Brain microvascular endothelial cell (primary cell): Measurements from ENCODE around the gene ANP32A.

Experiments
- DNase-seq: peaks from one replicate; pipeline ENCODE4 v3.0.0-alpha.2; 2020
- H3K27ac ChIP-seq: fragments of 250-450 bp; sonication (Bioruptor Pico); 2 replicates; pipeline ENCODE4 v1.5.1; 2020; ENCODE audit warnings: mild to moderate bottlenecking, moderate library complexity
- H3K27me3 ChIP-seq: fragments of 250-450 bp; sonication (Bioruptor Pico); replicated peaks from 2 replicates; pipeline ENCODE4 v1.5.1; 2020; ENCODE audit warnings: mild to moderate bottlenecking
- H3K36me3 ChIP-seq: fragments of 250-450 bp; sonication (Bioruptor Pico); replicated peaks from 2 replicates; pipeline ENCODE4 v1.5.1; 2020; ENCODE audit warnings: mild to moderate bottlenecking
- H3K4me3 ChIP-seq: 2 replicates; pipeline ENCODE4 v1.5.1; 2011; ENCODE audit warnings: low read depth, mild to moderate bottlenecking, control low read depth, low read length, moderate library complexity
- in situ Hi-C: cut with HindIII; loops from 2 replicates; pipeline ENCODE4 v1.10.0; 2017; ENCODE audit warnings: low sequenced_read_pairs, low pct_ligation_motif_present
- TF ChIP-seq, protein P1 (sequence below): IDR thresholded peaks from 2 replicates; pipeline ENCODE4 v1.5.1; 2011; ENCODE audit warnings: low read depth, mild to moderate bottlenecking, moderate library complexity, low read length, control low read depth, inconsistent platforms; ENCODE audit errors: missing control alignments

ANP32A gene

DNA sequence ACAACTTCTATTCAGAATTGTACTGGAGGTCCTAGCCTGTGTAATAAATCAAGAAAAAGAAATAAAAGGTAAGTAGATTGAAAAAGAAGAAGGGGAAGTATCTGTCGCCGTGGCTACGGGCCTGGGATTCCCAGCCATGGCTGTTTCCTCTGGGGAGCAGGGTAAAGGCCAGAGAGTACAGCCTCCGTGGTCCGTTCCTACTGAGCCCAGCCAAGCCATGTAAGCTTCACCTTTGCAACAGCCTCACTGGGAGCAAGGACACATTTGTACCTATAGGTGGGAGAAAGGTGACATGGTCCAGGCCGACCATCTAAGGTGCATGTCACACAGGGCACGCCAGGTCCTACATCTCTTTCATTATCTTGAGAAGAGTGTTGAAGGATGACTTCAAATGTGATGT lies 71.3 kb downstream of the ANP32A start:
- in situ Hi-C loops = no loop called here
- H3K4me3 ChIP-seq = no peak overlapping the region
- no peak overlapping the region for H3K27ac ChIP-seq
- DNase-seq = no peak
- TF ChIP-seq, protein P1, sequence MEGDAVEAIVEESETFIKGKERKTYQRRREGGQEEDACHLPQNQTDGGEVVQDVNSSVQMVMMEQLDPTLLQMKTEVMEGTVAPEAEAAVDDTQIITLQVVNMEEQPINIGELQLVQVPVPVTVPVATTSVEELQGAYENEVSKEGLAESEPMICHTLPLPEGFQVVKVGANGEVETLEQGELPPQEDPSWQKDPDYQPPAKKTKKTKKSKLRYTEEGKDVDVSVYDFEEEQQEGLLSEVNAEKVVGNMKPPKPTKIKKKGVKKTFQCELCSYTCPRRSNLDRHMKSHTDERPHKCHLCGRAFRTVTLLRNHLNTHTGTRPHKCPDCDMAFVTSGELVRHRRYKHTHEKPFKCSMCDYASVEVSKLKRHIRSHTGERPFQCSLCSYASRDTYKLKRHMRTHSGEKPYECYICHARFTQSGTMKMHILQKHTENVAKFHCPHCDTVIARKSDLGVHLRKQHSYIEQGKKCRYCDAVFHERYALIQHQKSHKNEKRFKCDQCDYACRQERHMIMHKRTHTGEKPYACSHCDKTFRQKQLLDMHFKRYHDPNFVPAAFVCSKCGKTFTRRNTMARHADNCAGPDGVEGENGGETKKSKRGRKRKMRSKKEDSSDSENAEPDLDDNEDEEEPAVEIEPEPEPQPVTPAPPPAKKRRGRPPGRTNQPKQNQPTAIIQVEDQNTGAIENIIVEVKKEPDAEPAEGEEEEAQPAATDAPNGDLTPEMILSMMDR = no peak
- H3K27me3 ChIP-seq = no peaks in the 10 kb centered on the region
- no peaks in the 10 kb centered on the region for H3K36me3 ChIP-seq

DNA sequence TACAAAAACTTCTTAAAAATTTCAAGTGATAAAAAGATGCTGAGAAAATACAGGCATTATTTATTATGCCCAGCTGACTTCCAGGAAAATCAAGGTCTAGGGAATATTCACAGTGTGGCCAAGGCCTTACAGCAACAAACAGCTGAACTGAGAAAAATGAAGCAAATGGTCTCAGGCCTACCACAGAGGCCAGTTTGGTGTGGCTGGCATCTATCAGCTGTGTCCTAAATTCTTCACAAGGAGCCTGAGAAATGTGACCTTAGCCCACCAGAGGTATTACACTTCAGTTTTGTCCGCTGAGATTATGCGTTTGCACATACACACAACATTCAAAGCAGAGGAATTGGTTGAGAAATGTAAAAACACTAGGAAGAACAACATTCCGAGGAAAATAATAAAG lies 77.4 kb downstream of the ANP32A start:
- no peak for DNase-seq
- no peaks in the 10 kb centered on the region for H3K36me3 ChIP-seq
- no peak overlapping the region for H3K4me3 ChIP-seq
- H3K27me3 ChIP-seq = no peaks in the 10 kb centered on the region
- H3K27ac ChIP-seq = no peak overlapping the region
- TF ChIP-seq, protein P1 = no peak
- in situ Hi-C loops = no loop called here

DNA sequence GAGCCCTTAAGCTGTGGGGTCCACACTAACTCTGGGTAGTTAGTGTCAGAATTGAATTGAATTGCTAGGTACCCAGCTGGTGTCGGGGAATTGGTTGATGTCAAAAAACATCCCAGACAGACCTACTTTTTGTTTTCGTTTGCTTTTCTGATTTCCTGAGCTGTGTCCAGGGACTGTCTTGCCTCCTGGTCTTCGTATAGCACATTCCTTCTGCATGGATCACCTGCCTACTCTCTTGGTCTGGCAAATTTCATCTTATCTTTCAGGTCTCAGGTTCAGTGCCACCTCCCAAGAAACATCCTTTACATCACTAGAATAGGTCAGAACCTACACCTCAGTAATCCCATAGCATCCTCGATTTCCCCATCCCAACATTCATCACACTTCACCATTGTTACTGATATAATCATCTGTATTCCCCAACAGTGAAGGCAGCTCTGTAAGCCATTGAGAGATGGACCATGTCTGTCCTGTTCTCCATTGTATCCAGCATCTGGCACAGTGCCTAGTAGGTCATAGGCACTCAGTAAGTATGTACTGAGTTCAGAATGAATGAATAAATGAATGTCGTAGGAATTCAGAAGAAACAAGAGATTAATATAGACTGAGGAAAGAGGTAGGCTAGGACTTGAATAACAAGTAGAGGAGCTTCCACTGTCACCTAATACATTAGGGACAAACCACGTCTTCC lies 81.2 kb downstream of the ANP32A start:
- no peaks in the 10 kb centered on the region for H3K27me3 ChIP-seq
- no peak overlapping the region for H3K27ac ChIP-seq
- H3K4me3 ChIP-seq = no peak overlapping the region
- DNase-seq = no peak
- in situ Hi-C loops = no loop called here
- H3K36me3 ChIP-seq = no peaks in the 10 kb centered on the region
- TF ChIP-seq, protein P1 = no peak

DNA sequence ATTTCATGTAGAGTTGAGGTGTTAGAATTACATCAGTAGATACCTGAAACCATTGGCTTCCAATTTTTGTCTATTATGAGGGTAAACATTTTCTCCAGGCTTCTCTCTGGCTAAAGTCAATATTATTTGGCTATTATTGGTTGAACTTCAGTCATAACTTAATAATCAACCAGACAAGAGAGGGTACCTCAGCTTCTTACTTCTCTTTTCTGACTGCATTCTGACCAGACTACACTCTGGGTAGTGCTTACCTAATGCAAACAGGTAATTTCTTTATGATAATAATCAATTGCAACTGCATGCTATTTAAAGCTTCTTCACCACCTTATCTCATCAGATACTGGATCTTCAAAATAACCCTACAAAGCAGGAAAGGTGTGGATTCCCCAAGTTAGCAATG lies 85.1 kb downstream of the ANP32A start:
- no peak overlapping the region for H3K4me3 ChIP-seq
- H3K27me3 ChIP-seq = peaks cover 2% of the 10 kb centered on the region
- no peak for DNase-seq
- H3K27ac ChIP-seq = no peak overlapping the region
- in situ Hi-C loops = no loop called here
- H3K36me3 ChIP-seq = no peaks in the 10 kb centered on the region
- TF ChIP-seq, protein P1 = no peak

DNA sequence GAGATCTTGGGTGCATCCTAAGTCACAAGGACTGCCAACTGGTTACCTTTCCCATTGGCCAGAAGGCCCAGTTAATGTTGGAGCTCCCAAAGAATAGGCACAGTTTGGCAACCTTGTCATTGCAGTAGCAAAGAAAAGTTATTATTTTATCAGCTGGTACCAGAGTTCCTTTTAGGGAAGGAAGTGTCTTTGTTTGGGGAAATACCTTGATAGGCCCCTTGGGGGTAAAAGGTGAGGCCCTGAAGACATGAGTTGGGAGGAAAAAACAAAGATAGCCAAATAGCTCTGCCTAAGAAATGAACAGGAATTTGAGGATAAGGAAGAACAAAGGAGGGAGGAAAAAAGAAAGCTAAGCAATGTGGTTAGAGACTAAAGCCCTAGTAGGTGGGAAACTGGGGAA lies 85.8 kb downstream of the ANP32A start:
- DNase-seq = no peak
- in situ Hi-C loops = no loop called here
- Histone ChIP-seq H3K4me3 (no peak overlapping the region), H3K36me3 (no peaks in the 10 kb centered on the region), H3K27ac (no peak overlapping the region), H3K27me3 (peaks cover 2% of the 10 kb centered on the region)
- TF ChIP-seq, protein P1 = no peak

DNA sequence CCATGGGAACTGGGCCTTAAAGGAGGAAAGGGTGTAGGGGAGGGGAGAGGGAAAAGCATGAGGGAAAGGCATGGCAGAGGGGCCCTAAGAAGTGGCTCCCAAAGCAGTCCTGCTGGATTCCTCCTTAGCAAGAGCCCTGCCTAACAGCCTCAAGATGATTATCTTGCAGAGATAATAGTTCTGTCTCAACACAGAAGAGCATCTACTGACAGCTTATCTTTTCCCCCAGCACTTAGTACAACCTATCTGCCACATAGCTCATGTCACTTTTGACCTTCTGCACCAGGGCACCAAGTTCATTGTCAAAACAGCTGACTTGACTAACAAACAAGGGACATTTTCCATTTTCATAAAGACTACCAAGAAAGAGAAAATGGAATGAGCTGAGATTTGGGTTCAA lies 86.3 kb downstream of the ANP32A start:
- in situ Hi-C loops = no loop called here
- TF ChIP-seq, protein P1 = no peak
- no peak for DNase-seq
- Histone ChIP-seq H3K36me3 (no peaks in the 10 kb centered on the region), H3K4me3 (no peak overlapping the region), H3K27ac (no peak overlapping the region), H3K27me3 (peaks cover 2% of the 10 kb centered on the region)
